Breast epithelium (tissue), 3 donors: ENCODE data around the gene COL4A2.

ENCODE experiments used
- POLR2AphosphoS5 ChIP-seq, 3 donors: sonication (generic); formaldehyde crosslinking; IDR thresholded peaks; one replicate each; pipeline ENCODE4 v1.6.1; 2017; ENCODE audit warnings: antibody characterized with exemption in 3 of 3
- TF ChIP-seq, protein P1 (sequence below), 3 donors: fragments of 450-650 bp; IDR thresholded peaks; one replicate each; pipeline ENCODE4 v1.5.1; 2016 to 2017; ENCODE audit warnings: antibody characterized with exemption in 3 of 3, mild to moderate bottlenecking in 3 of 3, moderate library complexity in 3 of 3

- TF ChIP-seq POLR2AphosphoS5 (IDR thresholded peaks at IDR 0.05), result peak in 1 of 3 donors; percentile 3
- TF ChIP-seq, protein P1, sequence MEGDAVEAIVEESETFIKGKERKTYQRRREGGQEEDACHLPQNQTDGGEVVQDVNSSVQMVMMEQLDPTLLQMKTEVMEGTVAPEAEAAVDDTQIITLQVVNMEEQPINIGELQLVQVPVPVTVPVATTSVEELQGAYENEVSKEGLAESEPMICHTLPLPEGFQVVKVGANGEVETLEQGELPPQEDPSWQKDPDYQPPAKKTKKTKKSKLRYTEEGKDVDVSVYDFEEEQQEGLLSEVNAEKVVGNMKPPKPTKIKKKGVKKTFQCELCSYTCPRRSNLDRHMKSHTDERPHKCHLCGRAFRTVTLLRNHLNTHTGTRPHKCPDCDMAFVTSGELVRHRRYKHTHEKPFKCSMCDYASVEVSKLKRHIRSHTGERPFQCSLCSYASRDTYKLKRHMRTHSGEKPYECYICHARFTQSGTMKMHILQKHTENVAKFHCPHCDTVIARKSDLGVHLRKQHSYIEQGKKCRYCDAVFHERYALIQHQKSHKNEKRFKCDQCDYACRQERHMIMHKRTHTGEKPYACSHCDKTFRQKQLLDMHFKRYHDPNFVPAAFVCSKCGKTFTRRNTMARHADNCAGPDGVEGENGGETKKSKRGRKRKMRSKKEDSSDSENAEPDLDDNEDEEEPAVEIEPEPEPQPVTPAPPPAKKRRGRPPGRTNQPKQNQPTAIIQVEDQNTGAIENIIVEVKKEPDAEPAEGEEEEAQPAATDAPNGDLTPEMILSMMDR (IDR thresholded peaks at IDR 0.05), result no peak
These were observed 41.2 kb upstream of the COL4A2 start for GRCh38 chr13:110265682-110266430.
